Hematopoietic multipotent progenitor cell treated with erythropoietin and hydrocortisone succinate and interleukin-3 and kit ligand, for 6 days (in vitro differentiated cells): ENCODE measurements around the gene VCX3B.
"Not testable (repeated sequence)": the region's sequence is repeated elsewhere in the genome, so short reads cannot be mapped to it uniquely, and the experiment has no call there.

Source experiments
- DNase-seq: peaks from one replicate; pipeline ENCODE4 v3.0.0-alpha.2; 2015

VCX3B gene

GRCh38 chrX:8464530-8464929 is at the start of gene VCX3B:
Gene VCX3B, plus strand, starts transcription at chrX:8464830. Its CDS starts 621 bp downstream, at chrX:8465451.
- not testable (repeated sequence) for DNase-seq

GRCh38 chrX:8418301-8418700 is 46.3 kb upstream of the VCX3B start:
- no peak for DNase-seq

DNA sequence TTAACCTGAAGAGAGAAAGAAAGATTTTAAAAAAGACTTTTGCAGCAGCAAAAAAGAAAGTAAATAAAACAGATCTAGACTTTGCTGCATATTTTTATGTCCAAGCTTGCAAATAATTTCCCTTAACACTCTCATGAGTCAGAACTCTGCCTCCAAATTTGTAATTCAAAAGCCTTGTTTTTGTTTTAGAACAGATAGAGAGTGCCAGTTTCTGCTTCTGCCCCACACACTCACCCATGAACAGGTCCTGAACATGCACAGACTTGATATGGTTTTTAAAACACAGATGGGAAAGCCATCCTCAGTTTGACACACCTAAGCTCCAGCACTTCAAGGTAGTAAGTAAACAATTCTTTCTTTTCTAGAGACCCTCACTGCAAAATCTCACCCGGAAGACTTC is 39.7 kb upstream of the VCX3B start:
- no peak for DNase-seq

GRCh38 chrX:8429692-8430249 is 34.9 kb upstream of the VCX3B start:
- no peak for DNase-seq

DNA sequence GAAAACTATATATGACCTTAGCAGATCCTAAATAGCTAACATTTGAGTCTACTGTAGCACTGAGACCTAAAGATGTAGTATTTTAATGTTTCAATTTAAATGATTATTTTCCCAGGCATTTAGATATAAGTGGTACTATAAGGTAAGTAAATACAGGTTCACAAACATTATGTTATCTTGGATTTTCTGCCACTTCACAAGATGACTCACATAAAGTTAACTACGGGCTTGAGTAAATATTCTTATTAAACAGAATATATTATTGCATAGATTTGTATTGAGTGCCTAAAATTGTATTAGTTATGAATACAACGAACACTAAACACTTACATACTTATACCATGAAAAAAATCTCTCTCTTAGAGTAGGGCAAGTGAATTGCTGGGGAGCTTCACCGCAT is 34.2 kb upstream of the VCX3B start:
- DNase-seq: no peak

DNA sequence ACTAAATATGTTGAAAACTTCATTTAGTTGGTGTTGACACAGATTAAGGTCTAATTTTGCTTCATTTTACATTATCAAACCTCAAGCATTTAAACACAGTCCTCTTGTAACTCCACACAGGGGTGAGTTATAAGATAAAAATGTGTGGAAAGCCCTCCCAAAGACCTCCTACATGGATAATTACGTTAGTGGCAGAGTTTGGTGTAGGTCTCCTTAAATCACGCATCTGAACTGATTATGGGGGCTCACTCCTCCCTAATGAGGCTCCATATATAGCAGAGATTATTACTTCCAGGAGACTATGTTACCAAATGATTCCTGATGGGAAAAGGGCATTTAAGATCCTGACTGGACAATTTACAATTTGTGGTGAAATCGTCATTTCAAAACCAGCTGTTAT is 32.2 kb upstream of the VCX3B start:
- DNase-seq: no peak

GRCh38 chrX:8433109-8434062 is 31.2 kb upstream of the VCX3B start:
- DNase-seq: no peak

DNA sequence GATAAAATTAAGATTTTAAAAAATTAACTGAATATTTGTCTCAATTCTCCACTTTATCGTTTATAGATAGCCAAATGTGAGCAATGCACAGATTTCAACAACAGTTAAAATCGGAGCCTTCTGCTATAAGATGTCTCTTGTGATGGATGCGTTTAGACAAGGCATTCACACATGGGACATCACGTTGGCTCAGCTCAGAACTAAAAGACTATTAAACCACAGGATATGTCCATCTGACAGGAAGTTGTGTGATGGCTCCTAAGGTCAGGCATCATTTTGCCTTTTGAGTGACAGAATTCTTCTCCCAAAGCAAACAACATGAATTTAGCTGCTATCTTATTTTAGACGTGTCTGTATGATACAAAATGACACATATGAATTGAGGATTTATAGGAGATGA is 17.3 kb upstream of the VCX3B start:
- no peak for DNase-seq

- not testable (repeated sequence) for DNase-seq
These were observed 12.3 kb upstream of the VCX3B start for GRCh38 chrX:8452343-8452742.

GRCh38 chrX:8453611-8454010 is 11.0 kb upstream of the VCX3B start:
- DNase-seq: no peak

DNA sequence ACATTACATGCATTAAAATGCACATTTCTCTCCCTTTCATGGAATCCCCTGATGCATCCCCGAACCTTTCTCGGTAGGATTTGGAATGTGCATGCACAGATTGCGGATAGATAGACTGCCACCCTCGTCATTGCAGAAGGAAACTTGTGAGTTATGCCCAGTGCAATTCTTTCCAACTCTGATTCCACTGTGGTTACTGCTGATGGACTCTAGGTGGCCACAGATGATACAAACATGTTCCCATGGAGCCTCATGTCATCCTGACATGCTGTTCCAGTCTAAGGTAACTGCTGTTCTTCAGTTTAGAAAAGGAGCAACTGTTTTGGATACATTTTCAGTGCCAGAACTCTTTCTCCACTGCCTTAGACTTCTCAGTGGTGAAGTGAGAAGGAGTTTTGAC is 9.1 kb upstream of the VCX3B start:
- DNase-seq: no peak

- DNase-seq: no peak
These were observed 2.1 kb upstream of the VCX3B start for GRCh38 chrX:8462488-8462887.

- DNase-seq: no peak
These were observed 19.8 kb downstream of the VCX3B start for GRCh38 chrX:8484360-8484949.

DNA sequence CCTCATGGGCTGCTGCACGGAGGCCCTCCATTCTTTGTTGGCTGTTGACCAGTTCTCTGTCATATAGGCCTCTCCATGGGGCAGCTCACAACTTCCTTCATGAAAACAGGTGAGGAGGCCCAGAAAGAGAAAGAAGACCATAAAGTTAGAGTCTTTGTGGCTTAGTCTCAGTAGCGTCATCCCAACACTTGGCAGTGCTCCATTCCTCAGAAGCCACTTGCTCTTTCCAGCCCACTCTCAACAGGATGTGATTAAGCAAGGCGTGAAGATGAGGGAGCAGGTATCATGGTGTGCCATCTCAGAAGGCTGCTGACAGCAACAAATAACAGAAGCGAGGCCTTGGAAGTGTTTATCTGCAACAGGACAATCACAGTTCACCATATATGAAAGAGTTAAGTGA is 30.4 kb downstream of the VCX3B start:
- DNase-seq: not testable (repeated sequence)

GRCh38 chrX:8500203-8500602 is 35.6 kb downstream of the VCX3B start:
- DNase-seq: no peak

DNA sequence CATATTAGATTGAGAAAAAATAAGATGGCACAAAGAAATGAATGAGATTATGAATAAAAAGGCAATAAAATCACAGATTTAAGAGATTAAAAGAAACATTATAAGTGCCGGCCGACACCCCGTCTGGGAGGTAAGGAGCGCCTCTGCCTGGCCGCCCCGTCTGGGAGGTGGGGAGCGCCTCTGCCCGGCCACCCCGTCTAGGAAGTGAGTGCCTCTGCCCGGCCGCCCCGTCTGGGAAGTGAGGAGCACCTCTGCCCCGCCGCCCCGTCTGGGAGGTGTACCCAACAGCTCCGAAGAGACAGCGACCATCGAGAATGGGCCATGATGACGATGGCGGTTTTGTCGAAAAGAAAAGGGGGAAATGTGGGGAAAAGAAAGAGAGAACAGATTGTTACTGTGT is 37.5 kb downstream of the VCX3B start:
- DNase-seq: not testable (repeated sequence)

DNA sequence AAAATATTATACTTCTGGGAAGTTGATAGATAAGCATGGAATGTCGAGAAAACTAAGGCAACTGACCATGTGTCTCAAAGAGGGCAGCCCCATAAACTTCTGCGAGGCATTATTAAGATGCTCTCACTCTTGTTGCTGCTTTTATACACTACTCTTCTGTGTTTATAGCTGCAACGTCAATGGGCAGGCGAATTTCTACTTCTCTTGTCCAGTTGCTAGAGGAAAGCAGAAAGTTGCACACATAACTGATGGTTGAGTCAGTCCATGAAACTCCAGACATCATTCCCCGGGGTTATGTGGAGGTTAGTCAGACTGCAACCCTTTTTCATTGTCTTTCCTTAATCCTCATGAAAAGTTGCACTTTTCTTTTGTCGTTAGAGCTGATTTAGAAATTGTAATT is 39.8 kb downstream of the VCX3B start:
- DNase-seq: no peak
